ENCODE measurements around the gene IL1RAPL2.

DNA sequence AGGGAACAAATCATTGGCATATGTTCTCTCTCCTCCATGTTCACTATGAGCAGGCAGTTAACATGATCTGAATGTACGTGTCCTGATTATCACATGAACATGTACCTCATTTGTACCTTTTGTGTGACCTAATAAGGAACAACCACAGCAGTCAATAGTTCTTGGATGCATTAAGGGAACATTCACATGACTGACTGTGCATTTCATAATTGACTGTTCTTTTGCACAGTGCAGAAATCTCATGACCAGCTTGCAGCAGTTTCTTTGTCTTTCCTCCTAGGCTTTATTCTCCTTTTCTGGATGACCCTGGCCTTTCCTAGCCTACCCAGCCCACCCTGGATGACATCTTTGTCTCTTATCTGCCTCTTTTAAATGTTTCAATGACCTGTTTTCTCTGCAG lies 711.1 kb downstream of the IL1RAPL2 start:
- TF ChIP-seq FEZF1 (tag by site-specific recombination; IDR thresholded peaks at IDR 0.05) (no peak), ZNF76 (tag by site-specific recombination; IDR thresholded peaks at IDR 0.05; ENCODE audit: borderline replicate concordance, low read depth) (no peak), ZNF174 (tag by site-specific recombination; IDR thresholded peaks at IDR 0.05) (no peak), ZNF175 (tag by site-specific recombination; IDR thresholded peaks at IDR 0.05) (no peak), ZNF121 (tag by site-specific recombination; IDR thresholded peaks at IDR 0.05) (no peak), HOXA7 (CRISPR knock-in tag; IDR thresholded peaks at IDR 0.05; ENCODE audit: borderline replicate concordance) (no peak), ZNF423 (tag by site-specific recombination; IDR thresholded peaks at IDR 0.05) (no peak), ZNF112 (tag by site-specific recombination; IDR thresholded peaks at IDR 0.05) (no peak)
- TF ChIP-seq, protein P1, sequence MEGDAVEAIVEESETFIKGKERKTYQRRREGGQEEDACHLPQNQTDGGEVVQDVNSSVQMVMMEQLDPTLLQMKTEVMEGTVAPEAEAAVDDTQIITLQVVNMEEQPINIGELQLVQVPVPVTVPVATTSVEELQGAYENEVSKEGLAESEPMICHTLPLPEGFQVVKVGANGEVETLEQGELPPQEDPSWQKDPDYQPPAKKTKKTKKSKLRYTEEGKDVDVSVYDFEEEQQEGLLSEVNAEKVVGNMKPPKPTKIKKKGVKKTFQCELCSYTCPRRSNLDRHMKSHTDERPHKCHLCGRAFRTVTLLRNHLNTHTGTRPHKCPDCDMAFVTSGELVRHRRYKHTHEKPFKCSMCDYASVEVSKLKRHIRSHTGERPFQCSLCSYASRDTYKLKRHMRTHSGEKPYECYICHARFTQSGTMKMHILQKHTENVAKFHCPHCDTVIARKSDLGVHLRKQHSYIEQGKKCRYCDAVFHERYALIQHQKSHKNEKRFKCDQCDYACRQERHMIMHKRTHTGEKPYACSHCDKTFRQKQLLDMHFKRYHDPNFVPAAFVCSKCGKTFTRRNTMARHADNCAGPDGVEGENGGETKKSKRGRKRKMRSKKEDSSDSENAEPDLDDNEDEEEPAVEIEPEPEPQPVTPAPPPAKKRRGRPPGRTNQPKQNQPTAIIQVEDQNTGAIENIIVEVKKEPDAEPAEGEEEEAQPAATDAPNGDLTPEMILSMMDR (tag by site-specific recombination; IDR thresholded peaks at IDR 0.05): no peak

All from HEK293 (cell line).